PFSK-1 (cell line): ENCODE measurements around the gene PSEN1.

Source experiments
- POLR2AphosphoS5 ChIP-seq: IDR thresholded peaks from 2 replicates; pipeline ENCODE4 v1.6.1; 2012; ENCODE audit warnings: low read depth, mild to moderate bottlenecking, control low read depth, low read length, moderate library complexity
- SIN3A ChIP-seq: IDR thresholded peaks from 2 replicates; pipeline ENCODE4 v1.6.1; 2012; ENCODE audit warnings: mild to moderate bottlenecking, low read length, moderate library complexity, borderline replicate concordance; ENCODE audit not compliant: insufficient read depth
- TF ChIP-seq, protein P1 (sequence below), 2 experiments: IDR thresholded peaks; 2 replicates each; pipeline versions ENCODE4 v1.6.1 to v1.8.0; 2011 to 2012; ENCODE audit warnings: low read depth in 2 of 2, low read length in 2 of 2, control low read depth in 1 of 2, inconsistent platforms in 1 of 2, mild to moderate bottlenecking in 1 of 2, moderate library complexity in 1 of 2; ENCODE audit not compliant: insufficient read depth in 1 of 2

DNA sequence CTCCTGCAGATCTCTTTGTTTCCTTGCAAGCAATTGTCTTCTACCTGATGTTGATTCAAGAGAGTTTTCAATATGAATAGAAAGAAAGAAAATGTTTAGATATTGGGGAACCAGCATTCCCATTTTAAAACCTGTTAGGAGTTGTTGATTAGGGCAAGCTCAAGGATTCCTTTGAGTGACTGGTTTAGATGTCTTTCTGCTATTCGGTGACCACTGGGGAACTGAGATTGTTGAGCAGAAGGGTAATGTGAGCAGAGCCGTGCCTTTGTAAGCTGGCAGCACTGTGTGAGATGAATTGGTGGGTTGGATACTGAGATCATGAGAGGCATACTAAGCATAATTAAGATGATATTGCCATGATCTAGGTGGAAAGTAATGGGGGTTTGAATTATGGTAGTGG lies 61.9 kb downstream of the PSEN1 start:
- TF ChIP-seq SIN3A (no peak), POLR2AphosphoS5 (no peak)
- TF ChIP-seq, protein P1, sequence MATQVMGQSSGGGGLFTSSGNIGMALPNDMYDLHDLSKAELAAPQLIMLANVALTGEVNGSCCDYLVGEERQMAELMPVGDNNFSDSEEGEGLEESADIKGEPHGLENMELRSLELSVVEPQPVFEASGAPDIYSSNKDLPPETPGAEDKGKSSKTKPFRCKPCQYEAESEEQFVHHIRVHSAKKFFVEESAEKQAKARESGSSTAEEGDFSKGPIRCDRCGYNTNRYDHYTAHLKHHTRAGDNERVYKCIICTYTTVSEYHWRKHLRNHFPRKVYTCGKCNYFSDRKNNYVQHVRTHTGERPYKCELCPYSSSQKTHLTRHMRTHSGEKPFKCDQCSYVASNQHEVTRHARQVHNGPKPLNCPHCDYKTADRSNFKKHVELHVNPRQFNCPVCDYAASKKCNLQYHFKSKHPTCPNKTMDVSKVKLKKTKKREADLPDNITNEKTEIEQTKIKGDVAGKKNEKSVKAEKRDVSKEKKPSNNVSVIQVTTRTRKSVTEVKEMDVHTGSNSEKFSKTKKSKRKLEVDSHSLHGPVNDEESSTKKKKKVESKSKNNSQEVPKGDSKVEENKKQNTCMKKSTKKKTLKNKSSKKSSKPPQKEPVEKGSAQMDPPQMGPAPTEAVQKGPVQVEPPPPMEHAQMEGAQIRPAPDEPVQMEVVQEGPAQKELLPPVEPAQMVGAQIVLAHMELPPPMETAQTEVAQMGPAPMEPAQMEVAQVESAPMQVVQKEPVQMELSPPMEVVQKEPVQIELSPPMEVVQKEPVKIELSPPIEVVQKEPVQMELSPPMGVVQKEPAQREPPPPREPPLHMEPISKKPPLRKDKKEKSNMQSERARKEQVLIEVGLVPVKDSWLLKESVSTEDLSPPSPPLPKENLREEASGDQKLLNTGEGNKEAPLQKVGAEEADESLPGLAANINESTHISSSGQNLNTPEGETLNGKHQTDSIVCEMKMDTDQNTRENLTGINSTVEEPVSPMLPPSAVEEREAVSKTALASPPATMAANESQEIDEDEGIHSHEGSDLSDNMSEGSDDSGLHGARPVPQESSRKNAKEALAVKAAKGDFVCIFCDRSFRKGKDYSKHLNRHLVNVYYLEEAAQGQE (IDR thresholded peaks at IDR 0.05; ENCODE audit: insufficient read depth in 1 of 2, low read depth in 2 of 2, low read length in 2 of 2), result no peak
